ENCODE results near the gene DBNL.

DBNL gene

GRCh38 chr7:44094365-44094764 is 49.9 kb downstream of the DBNL start:
- no peak for ATAC-seq

GRCh38 chr7:44094883-44095592 is 50.5 kb downstream of the DBNL start:
- TF ChIP-seq POU6F1 (CRISPR knock-in tag; IDR thresholded peaks at IDR 0.05; ENCODE audit: borderline replicate concordance, low read depth) (no peak), ZFP3 (CRISPR knock-in tag; IDR thresholded peaks at IDR 0.05) (no peak), TSHZ2 (CRISPR knock-in tag; IDR thresholded peaks at IDR 0.05) (no peak), OSR1 (CRISPR knock-in tag; IDR thresholded peaks at IDR 0.05) (no peak), CSDC2 (CRISPR knock-in tag; IDR thresholded peaks at IDR 0.05) (no peak), RARB (CRISPR knock-in tag; IDR thresholded peaks at IDR 0.05) (no peak), TOX (CRISPR knock-in tag; IDR thresholded peaks at IDR 0.05; ENCODE audit: borderline replicate concordance) (no peak), BACH2 (CRISPR knock-in tag; IDR thresholded peaks at IDR 0.05; ENCODE audit: borderline replicate concordance) (no peak), SNAI2 (CRISPR knock-in tag; IDR thresholded peaks at IDR 0.05) (no peak), ZNF565 (CRISPR knock-in tag; conservative IDR thresholded peaks at IDR 0.05; ENCODE audit: low read depth) (no peak), ESRRG (CRISPR knock-in tag; IDR thresholded peaks at IDR 0.05) (no peak), PPARA (CRISPR knock-in tag; IDR thresholded peaks at IDR 0.05; ENCODE audit: borderline replicate concordance) (no peak), PATZ1 (CRISPR knock-in tag; IDR thresholded peaks at IDR 0.05; ENCODE audit: borderline replicate concordance) (no peak), ZNF8 (CRISPR knock-in tag; IDR thresholded peaks at IDR 0.05) (no peak), ISL1 (CRISPR knock-in tag; IDR thresholded peaks at IDR 0.05) (no peak), ZNF70 (CRISPR knock-in tag; IDR thresholded peaks at IDR 0.05) (no peak), TCF4 (CRISPR knock-in tag; IDR thresholded peaks at IDR 0.05; ENCODE audit: borderline replicate concordance) (no peak), CREB5 (CRISPR knock-in tag; IDR thresholded peaks at IDR 0.05; ENCODE audit: low read depth) (no peak), ZC3H10 (CRISPR knock-in tag; IDR thresholded peaks at IDR 0.05) (no peak), ARNTL (CRISPR knock-in tag; IDR thresholded peaks at IDR 0.05; ENCODE audit: borderline replicate concordance, low read depth) (no peak)
- ATAC-seq = peak; percentile 13; the same call in 1 of the 3 replicates

More at GRCh38 chr7:44094365-44094764, 49.9 kb downstream of the DBNL start:
- TF ChIP-seq ZNF8 (CRISPR knock-in tag; IDR thresholded peaks at IDR 0.05) (no peak), ESRRG (CRISPR knock-in tag; IDR thresholded peaks at IDR 0.05) (no peak), CSDC2 (CRISPR knock-in tag; IDR thresholded peaks at IDR 0.05) (no peak), GLIS3 (CRISPR knock-in tag; IDR thresholded peaks at IDR 0.05) (no peak), BACH2 (CRISPR knock-in tag; IDR thresholded peaks at IDR 0.05; ENCODE audit: borderline replicate concordance) (no peak), TOX (CRISPR knock-in tag; IDR thresholded peaks at IDR 0.05; ENCODE audit: borderline replicate concordance) (no peak), CREB5 (CRISPR knock-in tag; IDR thresholded peaks at IDR 0.05; ENCODE audit: low read depth) (no peak)

GRCh38 chr7:44095781-44096180 is 51.3 kb downstream of the DBNL start:
- no peak for ATAC-seq
- TF ChIP-seq TSHZ2 (CRISPR knock-in tag; IDR thresholded peaks at IDR 0.05) (no peak), ZC3H10 (CRISPR knock-in tag; IDR thresholded peaks at IDR 0.05) (no peak), CSDC2 (CRISPR knock-in tag; IDR thresholded peaks at IDR 0.05) (no peak), ISL1 (CRISPR knock-in tag; IDR thresholded peaks at IDR 0.05) (no peak), POU6F1 (CRISPR knock-in tag; IDR thresholded peaks at IDR 0.05; ENCODE audit: borderline replicate concordance, low read depth) (no peak), RARB (CRISPR knock-in tag; IDR thresholded peaks at IDR 0.05) (no peak), ESRRG (CRISPR knock-in tag; IDR thresholded peaks at IDR 0.05) (no peak)
